ENCODE results near the gene ZDHHC14.

DNA sequence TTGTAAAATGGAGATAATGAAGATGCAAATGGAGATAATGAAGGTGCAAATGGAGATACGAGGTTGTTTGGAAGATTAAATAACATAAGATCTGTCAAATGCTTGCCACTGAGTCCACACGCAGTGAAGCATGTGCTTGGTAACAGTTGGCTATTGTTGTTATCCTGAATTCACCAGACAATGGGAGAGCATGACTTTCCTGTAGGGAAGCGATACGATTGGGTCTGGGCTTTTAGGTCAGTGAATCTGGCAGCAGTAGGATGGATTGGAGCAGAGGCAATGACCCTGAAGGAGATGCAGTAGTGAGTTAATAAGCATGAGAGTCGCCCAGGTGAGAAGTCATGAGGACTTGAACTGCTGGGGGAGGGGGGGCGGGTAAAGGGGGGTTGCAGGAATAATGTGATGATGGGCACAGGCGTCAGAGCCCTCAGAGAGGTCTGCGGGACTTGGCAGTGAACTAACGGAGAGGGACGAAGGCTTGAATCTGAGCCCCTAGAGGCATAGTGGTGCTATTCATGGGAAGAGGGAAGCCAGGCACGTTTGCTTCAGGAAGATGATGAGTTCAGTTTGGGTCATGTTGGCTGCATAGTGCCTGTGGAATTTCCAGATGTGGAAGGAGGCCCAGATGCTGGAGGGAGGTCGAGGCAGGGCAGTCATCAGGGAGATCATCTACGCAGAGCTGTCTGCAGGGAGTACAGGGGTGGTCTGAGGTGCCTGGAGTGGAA lies 55.4 kb downstream of the ZDHHC14 start:
- TF ChIP-seq, protein P1, sequence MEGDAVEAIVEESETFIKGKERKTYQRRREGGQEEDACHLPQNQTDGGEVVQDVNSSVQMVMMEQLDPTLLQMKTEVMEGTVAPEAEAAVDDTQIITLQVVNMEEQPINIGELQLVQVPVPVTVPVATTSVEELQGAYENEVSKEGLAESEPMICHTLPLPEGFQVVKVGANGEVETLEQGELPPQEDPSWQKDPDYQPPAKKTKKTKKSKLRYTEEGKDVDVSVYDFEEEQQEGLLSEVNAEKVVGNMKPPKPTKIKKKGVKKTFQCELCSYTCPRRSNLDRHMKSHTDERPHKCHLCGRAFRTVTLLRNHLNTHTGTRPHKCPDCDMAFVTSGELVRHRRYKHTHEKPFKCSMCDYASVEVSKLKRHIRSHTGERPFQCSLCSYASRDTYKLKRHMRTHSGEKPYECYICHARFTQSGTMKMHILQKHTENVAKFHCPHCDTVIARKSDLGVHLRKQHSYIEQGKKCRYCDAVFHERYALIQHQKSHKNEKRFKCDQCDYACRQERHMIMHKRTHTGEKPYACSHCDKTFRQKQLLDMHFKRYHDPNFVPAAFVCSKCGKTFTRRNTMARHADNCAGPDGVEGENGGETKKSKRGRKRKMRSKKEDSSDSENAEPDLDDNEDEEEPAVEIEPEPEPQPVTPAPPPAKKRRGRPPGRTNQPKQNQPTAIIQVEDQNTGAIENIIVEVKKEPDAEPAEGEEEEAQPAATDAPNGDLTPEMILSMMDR (IDR thresholded peaks at IDR 0.05; ENCODE audit: low read depth, low read length, poor library complexity, severe bottlenecking): no peak
- TF ChIP-seq EZH2phosphoT487 (IDR thresholded peaks at IDR 0.05; ENCODE audit: borderline replicate concordance, low read length): no peak
